ENCODE measurements around the gene HOXC6. TPM values are rescaled to one million over a fixed set of nuclear protein-coding genes. Genes with fewer than 3 reads are reported as not detected.

Gene HOXC6
- total and polyA plus RNA-seq, 10 of the 15 experiments (the other 5 are each of a cell fraction or from before 2014, with no cell fraction given), result 0.02 to 0.55 (median 0.45) TPM; not detected in 4

- TF ChIP-seq IKZF1 (conservative IDR thresholded peaks at IDR 0.05) (peak; percentile 70), MLLT1 (IDR thresholded peaks at IDR 0.05) (no peak), SMAD5 (IDR thresholded peaks at IDR 0.05; ENCODE audit: low read depth) (no peak), RELA (IDR thresholded peaks at IDR 0.05; ENCODE audit: borderline replicate concordance, partially characterized antibody) (no peak), STAT1 (conservative IDR thresholded peaks at IDR 0.05) (no peak), IRF4 (IDR thresholded peaks at IDR 0.05; ENCODE audit: low read depth, low read length) (no peak), KDM1A (IDR thresholded peaks at IDR 0.05; ENCODE audit: borderline replicate concordance) (no peak), STAT3 (IDR thresholded peaks at IDR 0.05; ENCODE audit: low read depth, low read length) (no peak), SIN3A (IDR thresholded peaks at IDR 0.05; ENCODE audit: low read depth, low read length) (no peak), BCLAF1 (IDR thresholded peaks at IDR 0.05) (no peak), ZBTB11 (CRISPR knock-in tag; IDR thresholded peaks at IDR 0.05) (no peak), ETV6 (conservative IDR thresholded peaks at IDR 0.05 in 1 of 2, IDR thresholded peaks at IDR 0.05 in 1 of 2; ENCODE audit: borderline replicate concordance in 1 of 2, low read depth in 1 of 2) (no peak), HCFC1 (IDR thresholded peaks at IDR 0.05; ENCODE audit: low read length) (no peak), PML (IDR thresholded peaks at IDR 0.05; ENCODE audit: low read length) (no peak), SUZ12 (IDR thresholded peaks at IDR 0.05; ENCODE audit: unreplicated experiment) (no peak), MEF2A (IDR thresholded peaks at IDR 0.05; ENCODE audit: insufficient read depth, low read depth, low read length) (no peak), FOXM1 (IDR thresholded peaks at IDR 0.05; ENCODE audit: low read depth, low read length) (no peak), BMI1 (IDR thresholded peaks at IDR 0.05; ENCODE audit: borderline replicate concordance) (no peak), KAT2A (conservative IDR thresholded peaks at IDR 0.05; ENCODE audit: control insufficient read depth, low read depth, low read length) (no peak), MYC (IDR thresholded peaks at IDR 0.05; ENCODE audit: insufficient read depth, insufficient read length, insufficient replicate concordance, low read length, severe bottlenecking) (no peak), HSF1 (IDR thresholded peaks at IDR 0.05; ENCODE audit: low read depth, low read length) (no peak), POLR2AphosphoS5 (IDR thresholded peaks at IDR 0.05; ENCODE audit: low read length) (peak; percentile 56; the same call in 1 of the 2 replicates), YBX1 (IDR thresholded peaks at IDR 0.05) (no peak)
Measured at GRCh38 chr12:54017878-54018467, 10.3 kb upstream of the HOXC6 start (continued).

Data from GM12878 (cell line).